Ecto neural progenitor cell (in vitro differentiated cells): ENCODE measurements around the gene PAPSS1.
"Not testable (repeated sequence)": the region's sequence is repeated elsewhere in the genome, so short reads cannot be mapped to it uniquely, and the experiment has no call there.

ENCODE experiments used
- DNase-seq: peaks from one replicate; pipeline ENCODE4 v3.0.0-alpha.2; 2018; ENCODE audit warnings: low spot score

The PAPSS1 gene

DNA sequence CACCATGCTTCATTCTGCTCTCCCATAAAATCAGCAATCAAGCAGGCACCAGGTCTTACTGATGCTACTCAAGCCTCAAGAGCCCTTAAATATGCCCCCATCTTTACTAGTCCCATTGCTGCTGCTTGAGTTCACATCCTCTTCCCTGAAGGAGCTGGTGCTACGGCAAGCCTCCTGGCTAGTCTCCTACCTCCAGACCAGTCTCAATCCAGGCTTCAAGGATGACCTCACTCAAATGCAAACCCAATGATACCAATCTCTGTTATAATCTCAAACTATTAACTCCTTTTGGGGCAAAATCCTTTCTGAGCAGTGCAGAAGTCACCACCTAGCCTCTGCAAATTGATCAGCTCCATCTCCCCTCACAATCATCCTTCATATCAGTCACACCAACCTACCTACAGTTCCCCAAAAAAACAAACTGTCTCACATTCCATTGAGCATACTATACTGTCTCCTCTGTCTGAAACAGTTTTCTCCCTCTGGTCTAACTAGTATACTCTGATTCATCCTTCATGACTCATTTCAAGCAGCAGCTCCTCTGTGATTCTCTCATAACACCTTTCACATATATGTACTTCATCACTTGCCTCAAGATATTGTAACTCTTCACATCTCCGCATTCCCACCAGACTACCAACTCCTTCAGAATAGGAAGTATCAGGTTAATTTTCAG, 30.0 kb downstream of the PAPSS1 start:
- no peak for DNase-seq

GRCh38 chr4:107688421-107688820, 31.6 kb downstream of the PAPSS1 start:
- DNase-seq, result no peak

DNA sequence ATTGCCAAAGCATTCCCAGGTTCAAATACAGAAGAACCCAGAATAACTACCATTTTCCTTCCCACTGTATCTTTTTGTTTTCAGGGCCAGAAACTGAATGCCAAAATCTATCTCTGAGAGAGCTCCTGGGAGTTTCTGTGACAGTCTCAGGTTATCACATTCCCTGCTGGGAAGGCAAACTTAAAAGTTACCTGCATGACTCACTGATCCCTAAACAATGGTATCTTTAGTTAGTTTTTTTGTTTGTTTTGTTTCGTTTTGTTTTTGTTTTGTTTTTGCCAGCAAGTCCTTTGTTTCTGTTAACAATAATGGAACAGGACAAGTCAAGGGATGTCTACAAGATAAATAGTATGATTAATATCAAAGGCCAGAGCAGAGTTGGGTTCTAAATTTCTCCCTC, 34.3 kb downstream of the PAPSS1 start:
- DNase-seq, result no peak

- no peak for DNase-seq
These were observed 36.2 kb downstream of the PAPSS1 start for GRCh38 chr4:107683873-107684272.

- no peak for DNase-seq
These were observed 37.7 kb downstream of the PAPSS1 start for GRCh38 chr4:107682306-107682705.

DNA sequence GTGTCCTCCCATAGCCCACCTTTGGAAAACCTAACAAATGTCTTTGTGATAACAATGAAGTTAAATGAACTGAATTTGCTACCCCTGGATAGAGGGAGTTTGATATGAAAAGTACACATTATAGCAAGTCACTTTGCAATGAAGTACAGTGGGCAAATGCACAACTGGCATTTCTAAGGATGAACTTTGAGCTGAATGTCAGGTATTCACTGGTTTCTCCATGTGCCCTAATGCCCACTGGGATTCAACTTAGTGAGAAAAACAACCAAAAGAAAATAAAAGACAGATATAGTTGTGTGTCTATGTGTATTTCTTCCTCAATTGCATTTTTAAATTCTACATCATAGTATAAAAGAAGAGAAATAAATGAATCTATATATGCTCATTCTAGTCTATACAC, 51.0 kb downstream of the PAPSS1 start:
- DNase-seq, result no peak

GRCh38 chr4:107666134-107666533, 53.9 kb downstream of the PAPSS1 start:
- no peak for DNase-seq

- DNase-seq, result no peak
These were observed 55.0 kb downstream of the PAPSS1 start for GRCh38 chr4:107665001-107665400.

- DNase-seq, result no peak
These were observed 61.4 kb downstream of the PAPSS1 start for GRCh38 chr4:107658400-107659336.

GRCh38 chr4:107655289-107655688, 64.7 kb downstream of the PAPSS1 start:
- no peak for DNase-seq

GRCh38 chr4:107654694-107655093, 65.3 kb downstream of the PAPSS1 start:
- DNase-seq, result no peak

- not testable (repeated sequence) for DNase-seq
These were observed 68.6 kb downstream of the PAPSS1 start for GRCh38 chr4:107651408-107651807.

- DNase-seq, result no peak
These were observed 69.8 kb downstream of the PAPSS1 start for GRCh38 chr4:107650251-107650650.

DNA sequence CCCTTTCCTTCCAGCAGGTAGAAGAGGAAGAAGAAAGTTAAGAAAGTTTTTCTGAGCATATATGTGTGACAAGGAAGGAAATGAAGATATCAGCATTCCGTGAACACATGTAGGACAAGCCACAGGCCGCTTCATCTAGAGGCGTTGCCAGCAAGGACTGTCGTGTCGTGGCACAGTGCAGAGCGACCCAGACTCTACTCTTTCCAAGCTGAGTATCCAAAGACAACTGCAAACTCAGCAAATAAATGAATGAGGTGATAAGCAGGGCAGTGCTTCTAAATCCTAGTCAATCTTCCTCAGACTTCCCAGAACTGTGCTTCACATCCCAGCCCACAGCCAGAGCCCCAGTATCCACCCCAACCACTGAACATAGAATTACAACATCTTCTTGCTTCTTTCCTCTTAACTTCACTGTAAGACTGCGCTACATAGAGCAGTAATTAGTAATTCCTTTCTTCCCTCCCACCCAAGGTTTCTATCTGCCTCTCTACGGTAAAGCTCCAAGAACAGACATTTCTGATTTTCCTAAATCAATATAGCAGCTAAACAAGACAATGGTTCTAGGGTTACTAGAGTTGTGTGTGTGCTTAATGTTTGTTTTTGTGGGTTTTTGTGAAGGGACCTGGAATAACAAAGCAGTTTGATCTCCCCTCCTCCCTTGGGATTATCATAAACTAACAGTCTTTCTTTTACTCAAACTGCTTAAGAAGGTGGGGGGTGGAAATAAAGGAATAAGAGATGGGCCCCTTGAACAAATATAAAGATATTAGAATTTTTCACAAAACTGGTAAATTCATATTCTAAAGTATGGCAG, 71.6 kb downstream of the PAPSS1 start:
- DNase-seq, result no peak

GRCh38 chr4:107647591-107647990, 72.4 kb downstream of the PAPSS1 start:
- no peak for DNase-seq

DNA sequence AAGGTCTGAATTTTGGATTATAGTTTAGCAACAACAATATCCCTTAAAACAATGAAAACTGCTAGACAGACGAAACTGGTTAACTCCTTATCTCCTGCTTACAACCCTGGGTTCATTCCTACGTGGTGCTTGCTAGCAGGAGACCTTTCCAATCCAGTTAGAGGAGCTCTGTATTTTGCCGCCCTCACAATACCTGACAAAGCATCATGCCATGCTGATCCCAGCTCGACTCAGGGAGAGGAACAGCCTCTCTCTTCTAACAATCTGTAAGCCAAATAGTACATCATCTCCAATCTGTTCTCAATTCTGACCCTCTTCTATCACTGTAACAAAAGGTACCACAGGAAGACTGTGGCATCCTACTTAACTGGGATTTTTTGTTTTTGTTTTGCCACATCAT, 74.4 kb downstream of the PAPSS1 start:
- no peak for DNase-seq

DNA sequence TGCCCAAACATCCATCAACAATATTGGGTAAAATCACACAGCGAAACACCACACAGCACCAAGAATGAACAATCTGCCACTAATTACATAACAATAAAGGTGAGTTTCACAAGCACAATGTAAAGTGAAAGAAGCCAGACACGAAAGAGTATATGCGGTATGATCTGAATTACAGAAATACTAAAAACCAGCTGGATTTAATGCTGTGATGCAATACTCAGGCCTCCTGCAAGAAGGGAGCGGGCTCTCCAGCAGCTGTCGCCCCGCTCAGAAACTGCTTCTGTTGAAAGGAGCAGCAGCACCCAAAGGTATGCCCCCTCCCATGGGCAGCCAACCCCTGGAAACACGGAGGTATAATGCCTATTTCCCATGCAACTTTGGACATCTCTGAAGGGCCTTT, 77.0 kb downstream of the PAPSS1 start:
- DNase-seq, result no peak

DNA sequence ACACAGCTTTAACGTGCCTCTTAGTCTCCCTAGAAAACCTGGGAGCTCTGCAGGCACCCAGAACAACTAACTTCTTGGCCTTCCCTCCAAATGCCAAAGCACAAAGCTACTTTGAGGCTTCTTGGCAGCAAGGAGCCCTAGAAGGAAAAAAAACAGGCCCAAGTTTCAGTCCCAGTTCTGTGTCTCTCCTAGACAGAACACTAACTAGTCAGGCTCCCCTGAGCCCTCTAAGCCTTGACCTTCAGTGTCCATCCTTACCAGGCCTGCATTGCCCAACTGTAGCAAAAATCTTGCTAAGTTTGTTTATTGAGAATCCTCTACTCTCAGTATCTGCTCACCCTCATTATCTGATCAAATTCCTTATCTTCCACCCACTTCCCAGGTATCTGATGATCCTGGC, 79.2 kb downstream of the PAPSS1 start:
- DNase-seq, result no peak

- no peak for DNase-seq
These were observed 79.8 kb downstream of the PAPSS1 start for GRCh38 chr4:107640197-107640596.

DNA sequence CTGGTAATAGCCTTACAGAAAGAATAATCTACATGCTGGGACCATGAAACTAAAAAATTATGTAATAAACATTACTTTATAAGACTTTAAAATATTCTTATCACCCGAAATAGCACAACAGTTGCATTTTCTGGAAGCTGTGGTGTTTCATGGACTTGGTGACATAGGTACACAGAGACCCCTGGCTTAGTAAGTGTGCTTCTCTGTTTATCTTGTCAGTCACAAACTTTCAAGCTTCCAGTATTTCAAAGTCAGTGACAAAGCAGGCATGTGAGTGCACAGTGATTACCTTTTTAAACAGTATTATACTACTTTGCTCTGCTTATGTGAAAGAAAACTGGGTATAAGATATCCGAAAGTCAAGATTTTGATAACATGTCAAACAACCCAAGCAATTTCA, 84.3 kb downstream of the PAPSS1 start:
- no peak for DNase-seq

DNA sequence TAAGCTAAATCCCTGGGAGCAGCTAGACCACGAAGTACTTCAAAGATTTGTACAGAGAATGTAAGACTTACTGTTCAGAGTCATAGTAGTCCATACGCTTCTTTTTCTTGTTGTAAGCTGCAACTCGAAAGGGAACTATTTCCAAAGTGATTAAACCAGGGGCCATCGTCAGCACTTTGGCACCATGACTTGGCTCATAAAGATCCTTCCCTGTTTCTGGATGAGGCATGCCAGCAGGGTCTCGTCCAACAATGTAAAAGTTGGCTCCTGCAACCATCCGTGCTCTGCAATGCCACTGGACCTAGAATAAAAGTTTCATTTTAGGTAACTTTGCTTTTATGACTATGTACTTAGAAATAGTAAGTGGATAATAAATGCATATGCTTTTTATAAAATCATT, 88.5 kb downstream of the PAPSS1 start:
- no peak for DNase-seq

DNA sequence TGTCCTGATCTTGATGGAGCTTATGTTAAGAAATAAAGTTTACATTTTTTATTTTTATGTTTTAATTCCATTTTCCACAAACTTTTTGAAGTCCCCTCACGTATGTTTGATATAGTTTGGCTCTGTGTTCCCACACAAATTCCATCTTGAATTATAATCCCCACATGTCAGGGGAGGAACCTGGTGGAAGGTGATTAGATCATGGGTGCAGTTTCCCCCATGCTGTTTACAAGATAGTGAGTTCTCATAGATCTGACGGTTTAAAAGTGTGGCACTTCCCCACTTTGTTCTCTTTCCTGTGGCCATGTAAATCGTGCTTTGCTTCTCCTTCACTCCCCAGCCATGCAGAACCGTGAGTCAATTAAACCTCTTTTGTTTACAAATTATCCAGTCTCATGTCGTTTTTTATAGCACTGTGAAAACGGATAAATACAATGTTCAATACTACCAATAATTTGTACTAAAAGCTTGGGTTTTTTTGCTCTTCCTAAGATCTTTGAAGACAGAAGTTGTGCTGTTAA, 89.8 kb downstream of the PAPSS1 start:
- DNase-seq, result no peak
